GM19468 (cell line): ENCODE data around the gene GRID1.
A peak's percentile ranks its signal among the peaks of the same experiment; 100 is the strongest.

Experiments
- ATAC-seq: cut with Tn5 transposase; IDR thresholded peaks from one replicate; pipeline ENCODE4 v1.9.1; 2021; ENCODE audit warnings: mild to moderate bottlenecking, moderate library complexity, moderate number of reproducible peaks; ENCODE audit not compliant: unreplicated experiment; ENCODE audit errors: extremely low read depth

The GRID1 gene

GRCh38 chr10:86283466-86284287 lies 82.9 kb downstream of the GRID1 start:
- no peak for ATAC-seq

- ATAC-seq = no peak
Observed at GRCh38 chr10:86282664-86283465, 83.7 kb downstream of the GRID1 start.

GRCh38 chr10:86281396-86281795 lies 85.2 kb downstream of the GRID1 start:
- no peak for ATAC-seq

GRCh38 chr10:86269332-86269731 lies 97.3 kb downstream of the GRID1 start:
- no peak for ATAC-seq

- ATAC-seq = no peak
Observed at GRCh38 chr10:86267286-86268195, 99.1 kb downstream of the GRID1 start.

GRCh38 chr10:86266446-86267242 lies 100.0 kb downstream of the GRID1 start:
- ATAC-seq = no peak

- no peak for ATAC-seq
Observed at GRCh38 chr10:86265895-86266259, 100.7 kb downstream of the GRID1 start.

- no peak for ATAC-seq
Observed at GRCh38 chr10:86265236-86265894, 101.2 kb downstream of the GRID1 start.

GRCh38 chr10:86264481-86265231 lies 101.9 kb downstream of the GRID1 start:
- no peak for ATAC-seq

- ATAC-seq = no peak
Observed at GRCh38 chr10:86263907-86264306, 102.7 kb downstream of the GRID1 start.

- ATAC-seq = no peak
Observed at GRCh38 chr10:86263209-86263608, 103.4 kb downstream of the GRID1 start.

GRCh38 chr10:86262688-86263181 lies 103.9 kb downstream of the GRID1 start:
- ATAC-seq = no peak

GRCh38 chr10:86261941-86262687 lies 104.5 kb downstream of the GRID1 start:
- ATAC-seq = peak; percentile 40

- ATAC-seq = no peak
Observed at GRCh38 chr10:86261470-86261869, 105.1 kb downstream of the GRID1 start.

GRCh38 chr10:86260564-86260963 lies 106.0 kb downstream of the GRID1 start:
- no peak for ATAC-seq

GRCh38 chr10:86259901-86260562 lies 106.6 kb downstream of the GRID1 start:
- ATAC-seq = no peak

GRCh38 chr10:86258941-86259340 lies 107.7 kb downstream of the GRID1 start:
- no peak for ATAC-seq
